Measurements from ENCODE around the gene MRPL16. TPM values are rescaled to one million over a fixed set of nuclear protein-coding genes. Genes with fewer than 3 reads are reported as not detected.

MRPL16 gene
- total RNA-seq, 1 experiment from 2014 or later: 78.9 TPM

DNA sequence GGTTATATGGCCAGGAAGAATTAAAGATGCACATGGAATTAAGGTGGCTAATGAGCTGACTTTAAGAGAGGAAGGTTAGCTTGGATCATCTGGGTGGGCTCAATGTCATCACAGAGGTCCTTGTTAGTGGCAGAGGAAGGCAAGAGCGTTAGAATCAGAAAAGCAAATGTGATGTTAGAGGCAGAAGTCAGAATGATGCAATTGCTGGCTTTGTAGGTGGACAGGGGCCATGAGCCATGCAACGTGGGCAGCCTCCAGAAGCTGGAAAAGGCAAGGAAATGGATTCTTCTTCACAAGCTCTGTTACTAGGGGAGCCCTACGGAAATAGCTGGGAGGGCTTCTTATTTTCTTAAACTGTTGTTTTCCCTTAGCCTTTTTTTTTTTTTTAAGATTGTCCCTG, 37.0 kb upstream of the MRPL16 start (continued):
- TF ChIP-seq SOX15 (CRISPR knock-in tag; IDR thresholded peaks at IDR 0.05): no peak
- TF ChIP-seq SMAD3 (CRISPR knock-in tag; IDR thresholded peaks at IDR 0.05; ENCODE audit: borderline replicate concordance): no peak
- no peak for TF ChIP-seq OVOL2 (CRISPR knock-in tag; IDR thresholded peaks at IDR 0.05; ENCODE audit: borderline replicate concordance)
- no peak for TF ChIP-seq RORB (CRISPR knock-in tag; IDR thresholded peaks at IDR 0.05)

DNA sequence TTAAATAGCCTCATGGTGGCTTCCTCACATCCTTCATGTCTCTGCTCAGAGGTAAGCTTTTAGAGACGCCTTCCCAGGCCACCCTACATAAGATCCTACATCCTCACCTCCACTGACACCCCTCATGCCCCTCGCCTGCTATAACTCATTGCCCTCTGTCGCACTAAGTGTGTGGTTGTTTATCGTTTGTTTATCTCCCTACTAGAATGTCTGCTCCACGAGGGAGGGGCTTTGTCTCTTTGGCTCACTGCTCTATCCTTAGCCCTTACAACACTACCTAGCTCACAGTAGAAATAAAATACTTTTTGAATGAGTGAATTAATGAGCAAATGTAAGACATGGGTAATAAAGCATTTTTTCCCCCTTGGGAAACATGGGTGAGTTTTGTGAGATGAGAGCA, 36.0 kb upstream of the MRPL16 start:
- no peak overlapping the region for H3K27ac Mint-ChIP-seq

DNA sequence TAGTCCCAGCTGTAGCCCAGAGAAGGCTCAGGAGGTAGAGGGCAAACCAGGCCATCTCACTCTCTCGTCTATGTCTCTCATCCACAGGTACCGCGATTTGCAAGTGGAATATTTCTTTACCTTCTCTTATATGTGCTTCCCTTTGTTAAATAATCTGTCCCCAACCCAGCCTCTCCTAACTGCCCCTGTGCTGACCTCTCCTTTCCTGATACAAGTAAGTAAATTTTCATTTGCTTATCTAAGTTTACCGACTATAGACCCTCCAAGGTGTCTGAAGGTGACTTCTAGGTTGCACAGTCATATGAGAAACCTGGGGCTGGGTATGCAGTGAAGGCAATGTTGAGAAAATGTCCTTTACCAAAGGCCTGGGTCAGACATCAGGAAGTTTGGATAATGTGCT, 34.8 kb upstream of the MRPL16 start, which contains the start of gene CBLIF:
CBLIF (minus strand) TSS at position 101 of the 400 bp plus-strand sequence; CDS start at position 55, 46 bp downstream.
- Mint-ChIP-seq H3K4me1 (peaks cover 6% of the 10 kb centered on the region), H3K27me3 (ENCODE audit: low read depth) (no peaks in the 10 kb centered on the region), H3K27ac (no peak within 1 kb of the TSS), H3K36me3 (no peaks in the 10 kb centered on the region), H3K9me3 (peaks cover 3% of the 10 kb centered on the region; the same call in 1 of the 2 replicates), H3K4me3 (no peak within 1 kb of the TSS)
- ChIA-PET POLR2A (no interaction called here), CTCF (no interaction called here)
- ATAC-seq (no peak), DNase-seq (ENCODE audit: low spot score) (no peak)
- TF ChIP-seq, protein P1, sequence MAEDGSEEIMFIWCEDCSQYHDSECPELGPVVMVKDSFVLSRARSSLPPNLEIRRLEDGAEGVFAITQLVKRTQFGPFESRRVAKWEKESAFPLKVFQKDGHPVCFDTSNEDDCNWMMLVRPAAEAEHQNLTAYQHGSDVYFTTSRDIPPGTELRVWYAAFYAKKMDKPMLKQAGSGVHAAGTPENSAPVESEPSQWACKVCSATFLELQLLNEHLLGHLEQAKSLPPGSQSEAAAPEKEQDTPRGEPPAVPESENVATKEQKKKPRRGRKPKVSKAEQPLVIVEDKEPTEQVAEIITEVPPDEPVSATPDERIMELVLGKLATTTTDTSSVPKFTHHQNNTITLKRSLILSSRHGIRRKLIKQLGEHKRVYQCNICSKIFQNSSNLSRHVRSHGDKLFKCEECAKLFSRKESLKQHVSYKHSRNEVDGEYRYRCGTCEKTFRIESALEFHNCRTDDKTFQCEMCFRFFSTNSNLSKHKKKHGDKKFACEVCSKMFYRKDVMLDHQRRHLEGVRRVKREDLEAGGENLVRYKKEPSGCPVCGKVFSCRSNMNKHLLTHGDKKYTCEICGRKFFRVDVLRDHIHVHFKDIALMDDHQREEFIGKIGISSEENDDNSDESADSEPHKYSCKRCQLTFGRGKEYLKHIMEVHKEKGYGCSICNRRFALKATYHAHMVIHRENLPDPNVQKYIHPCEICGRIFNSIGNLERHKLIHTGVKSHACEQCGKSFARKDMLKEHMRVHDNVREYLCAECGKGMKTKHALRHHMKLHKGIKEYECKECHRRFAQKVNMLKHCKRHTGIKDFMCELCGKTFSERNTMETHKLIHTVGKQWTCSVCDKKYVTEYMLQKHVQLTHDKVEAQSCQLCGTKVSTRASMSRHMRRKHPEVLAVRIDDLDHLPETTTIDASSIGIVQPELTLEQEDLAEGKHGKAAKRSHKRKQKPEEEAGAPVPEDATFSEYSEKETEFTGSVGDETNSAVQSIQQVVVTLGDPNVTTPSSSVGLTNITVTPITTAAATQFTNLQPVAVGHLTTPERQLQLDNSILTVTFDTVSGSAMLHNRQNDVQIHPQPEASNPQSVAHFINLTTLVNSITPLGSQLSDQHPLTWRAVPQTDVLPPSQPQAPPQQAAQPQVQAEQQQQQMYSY (CRISPR knock-in tag; IDR thresholded peaks at IDR 0.05): no peak
- TF ChIP-seq, protein P2, sequence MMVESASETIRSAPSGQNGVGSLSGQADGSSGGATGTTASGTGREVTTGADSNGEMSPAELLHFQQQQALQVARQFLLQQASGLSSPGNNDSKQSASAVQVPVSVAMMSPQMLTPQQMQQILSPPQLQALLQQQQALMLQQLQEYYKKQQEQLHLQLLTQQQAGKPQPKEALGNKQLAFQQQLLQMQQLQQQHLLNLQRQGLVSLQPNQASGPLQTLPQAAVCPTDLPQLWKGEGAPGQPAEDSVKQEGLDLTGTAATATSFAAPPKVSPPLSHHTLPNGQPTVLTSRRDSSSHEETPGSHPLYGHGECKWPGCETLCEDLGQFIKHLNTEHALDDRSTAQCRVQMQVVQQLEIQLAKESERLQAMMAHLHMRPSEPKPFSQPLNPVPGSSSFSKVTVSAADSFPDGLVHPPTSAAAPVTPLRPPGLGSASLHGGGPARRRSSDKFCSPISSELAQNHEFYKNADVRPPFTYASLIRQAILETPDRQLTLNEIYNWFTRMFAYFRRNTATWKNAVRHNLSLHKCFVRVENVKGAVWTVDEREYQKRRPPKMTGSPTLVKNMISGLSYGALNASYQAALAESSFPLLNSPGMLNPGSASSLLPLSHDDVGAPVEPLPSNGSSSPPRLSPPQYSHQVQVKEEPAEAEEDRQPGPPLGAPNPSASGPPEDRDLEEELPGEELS (CRISPR knock-in tag; IDR thresholded peaks at IDR 0.05): no peak

More for the DNA sequence above, 36.0 kb upstream of the MRPL16 start:
- Mint-ChIP-seq H3K36me3 (no peaks in the 10 kb centered on the region), H3K4me3 (no peak overlapping the region), H3K27me3 (ENCODE audit: low read depth) (no peaks in the 10 kb centered on the region), H3K4me1 (peaks cover 6% of the 10 kb centered on the region), H3K9me3 (peaks cover 6% of the 10 kb centered on the region)
- ATAC-seq: no peak
- ChIA-PET CTCF (interaction anchor here (0.9 kb wide), 1 partner anchor 72 kb away, joined by 4 read pairs; no protein-coding TSS in a partner anchor), POLR2A (no interaction called here)
- TF ChIP-seq NFE2L1 (CRISPR knock-in tag; IDR thresholded peaks at IDR 0.05): no peak
- DNase-seq (ENCODE audit: low spot score): no peak

DNA sequence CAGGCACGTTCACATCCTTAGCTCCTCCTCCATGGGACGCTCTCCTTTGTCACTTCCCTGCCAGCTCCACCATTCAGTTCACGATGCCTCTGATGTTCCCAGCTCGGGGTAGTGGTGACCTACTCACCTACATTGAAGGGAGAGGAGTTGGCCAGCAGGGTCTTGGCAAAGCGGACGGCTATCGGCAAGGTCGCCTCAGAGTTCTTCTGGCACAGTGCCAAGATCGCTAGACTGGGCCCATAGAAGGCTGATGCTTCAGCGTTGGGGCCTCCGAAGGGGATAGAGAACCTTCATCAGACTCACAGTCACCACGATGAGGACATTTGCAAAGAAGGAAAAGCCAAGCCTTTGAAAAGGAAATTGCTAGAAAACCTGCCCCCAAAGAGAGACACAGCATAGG, 31.7 kb upstream of the MRPL16 start:
- H3K27ac Mint-ChIP-seq: no peak overlapping the region
- H3K9me3 Mint-ChIP-seq: peaks cover under 1% of the 10 kb centered on the region; the same call in 1 of the 2 replicates
- ATAC-seq: no peak
- no peak overlapping the region for H3K4me3 Mint-ChIP-seq
- DNase-seq (ENCODE audit: low spot score): no peak
- H3K27me3 Mint-ChIP-seq (ENCODE audit: low read depth): no peaks in the 10 kb centered on the region; the same call in 1 of the 2 replicates
- CTCF ChIA-PET: no interaction called here
- H3K36me3 Mint-ChIP-seq: no peaks in the 10 kb centered on the region
- H3K4me1 Mint-ChIP-seq: peaks cover 6% of the 10 kb centered on the region
- POLR2A ChIA-PET: no interaction called here
- TF ChIP-seq, protein P3, sequence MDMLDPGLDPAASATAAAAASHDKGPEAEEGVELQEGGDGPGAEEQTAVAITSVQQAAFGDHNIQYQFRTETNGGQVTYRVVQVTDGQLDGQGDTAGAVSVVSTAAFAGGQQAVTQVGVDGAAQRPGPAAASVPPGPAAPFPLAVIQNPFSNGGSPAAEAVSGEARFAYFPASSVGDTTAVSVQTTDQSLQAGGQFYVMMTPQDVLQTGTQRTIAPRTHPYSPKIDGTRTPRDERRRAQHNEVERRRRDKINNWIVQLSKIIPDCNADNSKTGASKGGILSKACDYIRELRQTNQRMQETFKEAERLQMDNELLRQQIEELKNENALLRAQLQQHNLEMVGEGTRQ (CRISPR knock-in tag; IDR thresholded peaks at IDR 0.05): no peak
- TF ChIP-seq NR1H2 (CRISPR knock-in tag; IDR thresholded peaks at IDR 0.05): no peak
- TF ChIP-seq ZNF219 (CRISPR knock-in tag; IDR thresholded peaks at IDR 0.05; ENCODE audit: borderline replicate concordance): no peak
- TF ChIP-seq ELF4 (CRISPR knock-in tag; IDR thresholded peaks at IDR 0.05; ENCODE audit: low read depth): no peak
- TF ChIP-seq, protein P4, sequence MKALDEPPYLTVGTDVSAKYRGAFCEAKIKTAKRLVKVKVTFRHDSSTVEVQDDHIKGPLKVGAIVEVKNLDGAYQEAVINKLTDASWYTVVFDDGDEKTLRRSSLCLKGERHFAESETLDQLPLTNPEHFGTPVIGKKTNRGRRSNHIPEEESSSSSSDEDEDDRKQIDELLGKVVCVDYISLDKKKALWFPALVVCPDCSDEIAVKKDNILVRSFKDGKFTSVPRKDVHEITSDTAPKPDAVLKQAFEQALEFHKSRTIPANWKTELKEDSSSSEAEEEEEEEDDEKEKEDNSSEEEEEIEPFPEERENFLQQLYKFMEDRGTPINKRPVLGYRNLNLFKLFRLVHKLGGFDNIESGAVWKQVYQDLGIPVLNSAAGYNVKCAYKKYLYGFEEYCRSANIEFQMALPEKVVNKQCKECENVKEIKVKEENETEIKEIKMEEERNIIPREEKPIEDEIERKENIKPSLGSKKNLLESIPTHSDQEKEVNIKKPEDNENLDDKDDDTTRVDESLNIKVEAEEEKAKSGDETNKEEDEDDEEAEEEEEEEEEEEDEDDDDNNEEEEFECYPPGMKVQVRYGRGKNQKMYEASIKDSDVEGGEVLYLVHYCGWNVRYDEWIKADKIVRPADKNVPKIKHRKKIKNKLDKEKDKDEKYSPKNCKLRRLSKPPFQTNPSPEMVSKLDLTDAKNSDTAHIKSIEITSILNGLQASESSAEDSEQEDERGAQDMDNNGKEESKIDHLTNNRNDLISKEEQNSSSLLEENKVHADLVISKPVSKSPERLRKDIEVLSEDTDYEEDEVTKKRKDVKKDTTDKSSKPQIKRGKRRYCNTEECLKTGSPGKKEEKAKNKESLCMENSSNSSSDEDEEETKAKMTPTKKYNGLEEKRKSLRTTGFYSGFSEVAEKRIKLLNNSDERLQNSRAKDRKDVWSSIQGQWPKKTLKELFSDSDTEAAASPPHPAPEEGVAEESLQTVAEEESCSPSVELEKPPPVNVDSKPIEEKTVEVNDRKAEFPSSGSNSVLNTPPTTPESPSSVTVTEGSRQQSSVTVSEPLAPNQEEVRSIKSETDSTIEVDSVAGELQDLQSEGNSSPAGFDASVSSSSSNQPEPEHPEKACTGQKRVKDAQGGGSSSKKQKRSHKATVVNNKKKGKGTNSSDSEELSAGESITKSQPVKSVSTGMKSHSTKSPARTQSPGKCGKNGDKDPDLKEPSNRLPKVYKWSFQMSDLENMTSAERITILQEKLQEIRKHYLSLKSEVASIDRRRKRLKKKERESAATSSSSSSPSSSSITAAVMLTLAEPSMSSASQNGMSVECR (CRISPR knock-in tag; IDR thresholded peaks at IDR 0.05; ENCODE audit: borderline replicate concordance): no peak
- TF ChIP-seq, protein P5, sequence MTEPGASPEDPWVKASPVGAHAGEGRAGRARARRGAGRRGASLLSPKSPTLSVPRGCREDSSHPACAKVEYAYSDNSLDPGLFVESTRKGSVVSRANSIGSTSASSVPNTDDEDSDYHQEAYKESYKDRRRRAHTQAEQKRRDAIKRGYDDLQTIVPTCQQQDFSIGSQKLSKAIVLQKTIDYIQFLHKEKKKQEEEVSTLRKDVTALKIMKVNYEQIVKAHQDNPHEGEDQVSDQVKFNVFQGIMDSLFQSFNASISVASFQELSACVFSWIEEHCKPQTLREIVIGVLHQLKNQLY (CRISPR knock-in tag; IDR thresholded peaks at IDR 0.05): no peak
- TF ChIP-seq, protein P6, sequence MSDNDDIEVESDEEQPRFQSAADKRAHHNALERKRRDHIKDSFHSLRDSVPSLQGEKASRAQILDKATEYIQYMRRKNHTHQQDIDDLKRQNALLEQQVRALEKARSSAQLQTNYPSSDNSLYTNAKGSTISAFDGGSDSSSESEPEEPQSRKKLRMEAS (CRISPR knock-in tag; IDR thresholded peaks at IDR 0.05): no peak
- TF ChIP-seq, protein P7, sequence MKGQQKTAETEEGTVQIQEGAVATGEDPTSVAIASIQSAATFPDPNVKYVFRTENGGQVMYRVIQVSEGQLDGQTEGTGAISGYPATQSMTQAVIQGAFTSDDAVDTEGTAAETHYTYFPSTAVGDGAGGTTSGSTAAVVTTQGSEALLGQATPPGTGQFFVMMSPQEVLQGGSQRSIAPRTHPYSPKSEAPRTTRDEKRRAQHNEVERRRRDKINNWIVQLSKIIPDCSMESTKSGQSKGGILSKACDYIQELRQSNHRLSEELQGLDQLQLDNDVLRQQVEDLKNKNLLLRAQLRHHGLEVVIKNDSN (CRISPR knock-in tag; IDR thresholded peaks at IDR 0.05): no peak
- no peak for TF ChIP-seq IRF2 (CRISPR knock-in tag; IDR thresholded peaks at IDR 0.05; ENCODE audit: borderline replicate concordance, low read depth)
- TF ChIP-seq ZNF671 (CRISPR knock-in tag; IDR thresholded peaks at IDR 0.05): no peak
